OCI-M1 (cell line): ENCODE data around the gene RNASE4.

ENCODE experiments used
- DNase-seq: peaks from one replicate; lab custom pipeline; 2025; lab: John Stamatoyannopoulos, UW

The RNASE4 gene, protein sequence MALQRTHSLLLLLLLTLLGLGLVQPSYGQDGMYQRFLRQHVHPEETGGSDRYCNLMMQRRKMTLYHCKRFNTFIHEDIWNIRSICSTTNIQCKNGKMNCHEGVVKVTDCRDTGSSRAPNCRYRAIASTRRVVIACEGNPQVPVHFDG

GRCh38 chr14:20683891-20684661 is at the start of gene RNASE4:
RNASE4 (plus strand) TSS chr14:20684560; CDS start chr14:20699372, 14,812 bp downstream.
- DNase-seq: peak; percentile 89

DNA sequence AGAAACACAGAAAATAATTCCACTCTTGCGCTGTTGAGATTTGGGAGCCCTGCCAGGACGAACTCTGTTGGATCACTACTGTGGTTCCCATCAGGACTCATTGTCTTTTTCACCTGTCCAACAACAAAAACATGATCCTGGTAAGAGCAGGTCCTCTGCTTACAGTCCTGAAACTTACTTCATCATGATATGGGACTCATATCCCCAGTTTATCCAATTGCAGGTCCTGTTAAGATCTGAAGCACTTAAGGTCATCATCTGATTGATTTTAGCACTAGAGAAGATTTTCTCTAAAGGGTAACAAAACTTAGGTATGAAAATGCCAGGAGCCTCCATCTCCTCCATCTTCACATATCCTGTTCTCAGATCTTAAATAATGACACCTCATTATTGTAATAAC is 42.8 kb upstream of the RNASE4 start, which contains the start of gene OR6S1:
Gene OR6S1, minus strand, starts transcription at position 101 of the 400 bp plus-strand sequence. Its CDS starts 0 bp downstream, at position 101.
- no peak for DNase-seq

DNA sequence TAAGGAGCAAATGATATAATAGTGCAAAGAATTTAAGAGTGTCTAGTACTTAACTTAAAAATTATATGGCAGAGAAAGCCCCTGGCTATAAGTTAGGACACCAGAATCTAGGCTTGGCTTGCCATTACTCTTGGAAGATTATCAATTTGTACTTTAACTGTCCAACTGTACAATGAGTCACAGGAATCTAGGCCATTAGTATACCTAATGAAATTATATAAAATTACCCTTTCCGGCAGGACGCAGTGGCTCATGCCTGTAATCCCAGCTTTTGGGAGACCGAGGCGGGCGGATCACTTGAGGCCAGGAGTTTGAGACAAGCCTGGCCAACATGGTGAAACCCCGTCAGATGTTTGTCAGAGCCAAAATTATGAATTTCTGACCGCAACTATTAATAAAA is 42.2 kb upstream of the RNASE4 start:
- DNase-seq: no peak

- DNase-seq: peak; percentile 34
These were observed 41.6 kb upstream of the RNASE4 start for GRCh38 chr14:20642755-20643154.

DNA sequence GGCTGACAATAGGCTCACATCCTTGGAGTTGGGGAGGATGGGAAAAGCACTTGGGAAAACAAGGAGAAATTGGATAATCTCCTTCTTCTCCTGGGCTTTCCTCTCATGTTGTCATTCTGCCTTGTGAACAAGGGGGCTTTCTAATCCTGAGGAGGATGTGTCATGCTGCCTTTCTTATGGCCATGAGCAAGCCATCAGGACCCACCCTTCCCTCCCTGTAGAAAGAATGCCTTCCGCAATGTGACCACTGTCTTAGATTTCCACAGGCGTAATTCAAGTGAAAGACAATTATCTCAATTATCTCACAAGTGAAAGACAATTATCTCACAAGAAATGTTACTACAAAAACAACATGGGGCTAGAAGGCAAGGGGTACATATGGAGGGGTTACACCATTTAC is 39.8 kb upstream of the RNASE4 start:
- no peak for DNase-seq

- DNase-seq: no peak
These were observed 38.9 kb upstream of the RNASE4 start for GRCh38 chr14:20645481-20645880.

DNA sequence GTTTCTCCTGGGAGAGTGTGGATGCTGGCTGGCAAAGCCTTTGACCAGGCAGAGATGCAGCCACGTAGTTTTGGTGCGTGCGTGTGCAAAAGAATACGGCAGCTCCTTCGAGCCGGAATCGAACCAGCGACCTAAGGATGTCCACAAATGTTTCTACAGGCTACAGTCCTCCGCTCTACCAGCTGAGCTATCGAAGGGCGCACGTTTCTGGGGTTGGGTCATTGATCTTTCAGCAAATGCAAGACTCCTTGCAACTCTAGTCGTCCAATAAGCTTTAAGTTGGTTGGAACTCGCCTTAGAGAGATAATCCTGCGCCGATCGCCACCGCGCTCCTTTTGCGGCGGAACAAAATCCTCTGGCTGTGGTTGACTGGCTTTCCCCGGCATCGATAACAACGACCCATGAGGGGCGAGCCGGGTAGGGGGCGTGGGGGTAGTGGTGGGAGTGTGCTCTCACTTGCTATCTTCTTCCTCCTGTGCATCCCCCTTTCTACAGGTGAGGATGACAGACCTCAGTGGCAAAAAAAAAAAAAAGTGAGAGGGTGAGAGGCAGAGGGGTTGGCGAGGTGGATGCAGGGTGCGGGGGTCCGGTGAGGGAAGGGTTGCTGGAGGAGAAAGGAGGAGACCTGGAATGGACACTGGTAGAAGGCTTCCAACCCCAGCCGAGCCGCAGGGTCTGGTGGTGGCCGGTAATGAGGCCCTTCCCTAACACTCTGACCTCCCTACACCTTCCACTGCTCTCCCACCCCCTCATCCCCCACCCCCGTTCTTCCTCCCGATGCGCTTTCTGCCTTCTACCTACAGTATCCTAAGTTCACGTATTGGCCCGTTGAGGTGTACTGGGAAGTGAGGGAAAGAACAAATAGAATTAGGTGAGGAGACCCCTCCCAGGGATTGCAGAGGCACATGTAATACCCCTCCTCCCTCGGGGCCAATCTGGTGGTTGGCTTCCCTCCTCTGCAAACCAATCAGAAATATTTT is 31.1 kb upstream of the RNASE4 start:
- peak; percentile 96 for DNase-seq

DNA sequence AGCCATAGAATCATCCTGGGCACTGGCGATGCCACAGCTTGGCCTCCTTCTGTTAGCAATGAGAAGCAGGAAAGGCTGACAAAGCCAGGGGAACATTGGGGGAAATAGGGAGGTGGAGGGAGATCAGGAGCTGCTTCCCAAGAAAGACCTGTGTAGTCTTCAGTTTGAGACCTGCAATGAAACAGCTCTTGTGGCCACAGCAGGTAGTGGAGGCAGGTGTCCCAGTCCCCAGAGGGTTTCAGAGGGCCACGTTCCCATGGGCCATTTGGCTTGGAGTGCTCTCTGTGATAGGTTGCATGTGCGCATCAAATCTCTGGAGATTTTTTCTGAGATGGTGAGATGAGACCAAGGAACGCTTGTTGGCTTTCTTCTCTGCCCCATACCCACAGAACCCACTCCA is 28.5 kb upstream of the RNASE4 start:
- no peak for DNase-seq

DNA sequence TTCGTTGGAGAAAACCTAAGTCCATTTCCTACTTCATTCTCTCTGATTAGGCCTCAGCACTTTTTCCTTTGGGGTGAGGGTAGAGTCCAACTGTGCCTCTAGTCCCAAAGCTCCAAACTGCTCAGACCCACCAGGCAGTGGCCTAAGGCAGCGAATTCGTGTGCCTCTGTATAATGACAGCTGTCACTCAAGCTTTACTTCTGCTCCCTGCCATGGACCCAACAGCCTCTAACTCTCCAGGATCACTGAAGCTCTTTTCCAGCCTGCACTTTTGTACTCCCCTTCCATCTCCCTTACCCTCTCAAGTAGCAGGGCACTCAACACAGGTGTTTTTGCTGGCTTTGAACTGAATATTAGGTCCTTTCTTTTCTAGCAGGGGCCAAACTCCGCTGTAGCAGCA is 28.1 kb upstream of the RNASE4 start:
- no peak for DNase-seq

GRCh38 chr14:20657216-20658211 is 26.8 kb upstream of the RNASE4 start:
- peak; percentile 46 for DNase-seq

DNA sequence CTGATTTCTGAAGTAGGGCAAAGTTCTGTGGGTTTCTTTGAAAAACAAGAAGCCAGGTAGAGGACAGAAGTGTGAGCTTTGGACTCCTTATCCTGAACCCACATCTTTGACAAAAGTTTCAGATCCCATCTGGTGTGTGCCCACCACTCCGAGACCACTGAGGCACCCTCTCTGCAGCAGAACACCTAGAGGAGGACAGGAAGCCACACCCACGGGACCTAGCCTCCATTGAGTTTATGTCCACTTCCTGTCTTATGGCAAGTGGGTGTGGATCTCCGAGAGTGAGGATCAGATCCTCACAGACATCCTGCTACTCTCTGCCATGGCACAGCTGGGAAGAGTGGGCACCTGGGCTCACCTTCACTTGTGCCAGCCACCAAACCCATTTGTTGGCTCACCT is 26.1 kb upstream of the RNASE4 start:
- DNase-seq: no peak

DNA sequence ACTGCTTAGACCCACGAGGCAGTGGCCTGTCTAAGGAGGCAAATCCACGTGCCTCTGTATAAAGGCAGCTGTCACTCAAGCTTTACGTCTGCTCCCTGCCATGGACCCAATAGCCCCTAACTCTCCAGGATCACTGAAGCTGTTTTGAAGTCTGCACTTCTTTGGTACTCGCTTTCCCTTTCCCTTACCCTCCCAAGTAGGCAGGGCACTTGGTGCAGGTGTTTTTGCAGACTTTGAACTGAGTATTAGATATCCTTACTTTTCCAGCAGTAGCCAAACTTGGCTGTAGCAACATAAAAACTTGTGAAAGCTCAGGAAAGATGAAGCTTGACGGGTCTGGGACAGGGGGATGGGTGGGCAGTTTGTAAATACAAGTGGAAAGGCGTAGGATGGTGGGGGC is 25.0 kb upstream of the RNASE4 start:
- no peak for DNase-seq

DNA sequence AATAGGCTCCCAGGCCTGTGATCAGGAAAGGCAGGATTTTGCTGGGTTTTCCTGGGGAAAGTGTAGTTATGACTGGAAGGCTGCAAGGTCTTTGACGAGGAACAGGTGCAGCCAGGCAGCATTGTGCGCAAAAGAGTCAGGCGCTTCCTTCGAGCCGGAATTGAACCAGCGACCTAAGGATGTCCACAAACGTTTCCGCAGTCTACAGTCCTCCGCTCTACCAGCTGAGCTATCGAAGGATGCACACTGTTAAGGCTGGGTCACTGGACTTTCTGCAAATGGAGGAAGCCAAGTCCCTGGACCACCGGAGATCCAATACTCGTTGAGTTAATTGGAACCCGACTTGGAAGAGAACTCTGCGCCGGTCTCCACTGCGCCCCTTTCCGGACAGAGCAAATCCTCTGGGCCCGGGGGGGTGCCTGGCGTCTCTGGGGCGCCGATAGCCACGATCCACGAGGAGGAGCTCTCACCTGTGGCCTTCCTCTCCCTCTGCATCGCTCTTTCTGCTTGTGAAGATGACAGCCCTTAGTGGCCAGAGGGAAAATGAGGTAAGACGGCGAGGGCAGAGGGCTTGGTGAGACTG is 24.5 kb upstream of the RNASE4 start:
- no peak for DNase-seq

DNA sequence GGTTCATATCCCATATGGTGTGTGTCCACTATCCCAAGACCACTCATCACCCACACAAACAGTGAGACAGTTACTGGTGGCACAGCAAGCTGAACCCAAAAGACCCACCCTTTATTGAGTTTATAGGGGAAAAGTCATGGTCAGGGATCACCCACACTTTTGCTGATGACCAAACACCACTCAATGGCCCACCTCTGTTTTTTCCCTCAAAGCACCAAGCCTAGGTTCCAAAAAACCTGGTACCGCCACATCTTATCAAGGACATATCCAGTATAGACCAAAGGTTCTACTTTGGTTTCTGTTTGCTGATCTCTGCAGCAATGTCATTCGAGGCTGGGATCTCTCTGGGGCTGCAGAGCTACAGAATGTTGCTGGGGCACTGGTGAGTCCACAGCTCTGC is 23.2 kb upstream of the RNASE4 start:
- no peak for DNase-seq

GRCh38 chr14:20662968-20663732 is 21.2 kb upstream of the RNASE4 start:
- DNase-seq: peak; percentile 94

DNA sequence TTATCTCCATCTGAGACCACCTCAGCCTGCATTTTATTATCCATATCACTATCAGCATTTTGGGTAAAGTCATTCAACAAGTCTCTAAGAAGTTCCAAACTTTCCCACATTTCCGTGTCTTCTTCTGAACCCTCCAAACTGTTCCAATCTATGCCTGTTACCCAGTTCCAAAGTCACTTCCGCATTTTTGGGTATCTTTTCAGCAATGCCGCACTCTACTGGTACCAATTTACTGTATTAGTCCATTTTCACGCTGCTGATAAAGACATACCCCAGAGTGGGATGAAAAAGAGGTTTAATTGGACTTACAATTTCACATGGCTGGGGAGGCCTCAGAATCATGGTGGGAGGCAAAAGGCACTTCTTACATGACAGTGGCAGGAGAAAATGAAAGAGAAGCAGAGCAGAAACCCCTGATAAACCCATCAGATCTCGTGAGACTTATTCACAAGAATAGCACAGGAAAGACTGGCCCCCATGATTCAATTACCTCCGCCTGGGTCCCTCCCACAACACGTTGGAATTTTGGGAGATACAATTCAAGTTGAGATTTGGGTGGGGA is 17.9 kb upstream of the RNASE4 start:
- DNase-seq: peak; percentile 48

GRCh38 chr14:20667957-20668356 is 16.4 kb upstream of the RNASE4 start:
- no peak for DNase-seq

DNA sequence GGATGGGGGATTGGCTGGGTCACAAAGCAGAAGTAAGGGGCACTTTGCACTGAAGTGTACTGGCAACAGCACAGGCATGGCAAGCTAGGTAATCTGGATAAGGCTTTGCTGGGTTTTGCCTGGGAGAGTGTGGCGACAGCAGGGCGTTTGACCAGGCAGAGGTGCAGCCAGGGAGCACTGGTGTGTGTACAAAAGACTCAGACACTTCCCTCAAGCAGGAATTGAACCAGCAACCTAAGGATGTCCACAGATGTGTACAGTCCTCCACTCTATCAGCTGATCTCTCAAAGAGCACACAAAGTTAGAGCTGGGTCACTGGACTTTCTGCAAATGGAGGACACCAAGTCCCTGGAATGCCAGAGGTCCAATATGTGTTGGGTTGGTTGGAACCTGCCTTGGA is 15.4 kb upstream of the RNASE4 start:
- peak; percentile 26 for DNase-seq

DNA sequence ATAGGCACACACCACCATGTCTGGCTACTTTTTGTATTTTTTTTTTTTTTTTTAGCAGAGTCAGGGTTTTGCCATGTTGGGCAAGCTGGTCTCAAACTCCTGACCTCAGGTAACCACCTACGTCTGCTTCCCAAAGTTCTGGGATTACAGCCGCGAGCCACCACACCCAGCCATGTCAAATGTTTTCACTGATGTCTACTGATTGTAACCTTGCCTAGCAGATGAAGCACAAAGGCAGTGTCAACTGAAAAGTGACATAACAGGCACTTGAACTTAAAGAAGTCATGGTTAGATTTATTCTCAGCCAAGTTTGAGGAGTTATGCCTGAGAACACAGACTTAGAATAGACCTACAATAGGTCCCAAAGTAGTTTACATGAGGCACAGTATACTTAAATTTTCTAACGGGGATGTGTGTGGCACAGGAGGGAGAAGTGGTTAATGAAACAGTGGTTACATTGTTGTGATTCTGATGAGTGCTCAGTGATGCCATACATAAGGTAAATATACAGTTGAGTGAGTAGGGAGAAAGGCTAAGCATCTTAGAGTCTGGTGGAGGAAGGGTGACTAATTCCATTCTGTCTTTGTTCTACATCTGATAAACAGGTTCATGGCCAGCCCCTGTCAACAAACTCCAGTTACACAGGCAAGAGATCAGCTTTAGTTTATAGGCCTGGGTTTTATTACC is 12.6 kb upstream of the RNASE4 start:
- no peak for DNase-seq
